Fibroblast of skin of left quadriceps (primary cell): Measurements from ENCODE around the gene DPF1.

ENCODE experiments used
- DNase-seq, 2 experiments: peaks; one replicate each; pipeline ENCODE4 v3.0.0-alpha.2; 2013; ENCODE audit warnings: low read depth in 2 of 2

Gene DPF1

DNA sequence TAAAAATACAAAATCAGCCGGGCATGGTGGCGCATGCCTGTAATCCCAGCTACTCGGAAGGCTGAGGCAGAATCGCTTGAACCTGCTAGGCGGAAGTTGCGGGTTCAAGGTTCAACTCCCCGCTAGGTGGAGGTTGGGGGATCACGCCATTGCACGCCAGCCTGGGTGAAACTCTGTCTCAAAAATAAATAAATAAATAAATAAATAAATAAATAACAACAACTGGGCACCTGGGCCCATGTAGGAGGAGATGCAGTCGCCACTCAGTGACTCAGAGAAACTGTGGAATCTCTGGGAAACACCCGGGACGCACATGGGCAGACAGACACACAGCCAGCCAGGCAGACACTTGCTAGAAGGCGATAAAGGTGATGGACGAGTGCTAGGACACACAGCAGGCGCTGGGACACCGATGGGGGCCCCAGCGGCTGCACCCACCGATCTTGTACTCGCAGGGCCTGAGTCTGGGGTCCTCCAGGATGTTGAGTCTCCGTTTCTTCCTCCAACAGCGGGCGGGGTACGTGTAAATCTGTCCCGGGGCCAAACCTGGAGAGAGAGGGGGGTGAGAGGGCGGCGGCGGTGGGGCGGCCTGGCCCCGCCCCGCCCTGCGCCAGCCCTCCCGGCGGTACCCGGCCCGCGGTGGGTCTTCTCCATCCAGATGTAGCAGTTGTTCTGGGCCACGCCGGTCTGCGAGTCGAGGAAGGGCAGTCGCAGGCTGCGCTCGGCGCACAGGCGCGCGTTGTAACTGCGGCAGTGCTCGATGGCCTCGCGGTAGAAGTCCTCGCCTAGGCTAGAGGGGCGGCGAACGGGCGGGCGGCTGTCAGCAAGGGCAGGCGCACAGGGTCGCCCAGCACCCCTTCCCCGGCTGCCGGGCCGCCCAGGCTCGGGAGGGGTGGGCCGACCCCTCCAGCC, 1.8 kb downstream of the DPF1 start:
- DNase-seq = no peak

DNA sequence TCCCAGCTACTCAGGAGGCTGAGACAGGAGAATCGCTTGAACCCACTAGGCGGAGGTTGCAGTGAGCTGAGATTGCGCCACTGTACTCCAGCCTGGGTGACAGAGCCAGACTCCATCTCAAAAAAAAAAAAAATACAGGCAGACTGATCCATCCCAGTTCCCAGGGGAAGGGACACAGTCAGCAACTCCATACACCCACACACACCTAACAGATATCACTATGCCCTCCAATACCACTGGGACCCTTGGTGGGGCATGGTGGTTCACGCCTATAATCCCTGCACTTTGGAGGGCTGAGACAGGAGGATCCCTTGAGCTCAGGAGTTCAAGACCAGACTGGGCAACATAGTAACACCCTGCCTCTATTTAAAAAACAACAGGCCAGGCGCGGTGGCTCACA, 2.6 kb downstream of the DPF1 start:
- no peak for DNase-seq

DNA sequence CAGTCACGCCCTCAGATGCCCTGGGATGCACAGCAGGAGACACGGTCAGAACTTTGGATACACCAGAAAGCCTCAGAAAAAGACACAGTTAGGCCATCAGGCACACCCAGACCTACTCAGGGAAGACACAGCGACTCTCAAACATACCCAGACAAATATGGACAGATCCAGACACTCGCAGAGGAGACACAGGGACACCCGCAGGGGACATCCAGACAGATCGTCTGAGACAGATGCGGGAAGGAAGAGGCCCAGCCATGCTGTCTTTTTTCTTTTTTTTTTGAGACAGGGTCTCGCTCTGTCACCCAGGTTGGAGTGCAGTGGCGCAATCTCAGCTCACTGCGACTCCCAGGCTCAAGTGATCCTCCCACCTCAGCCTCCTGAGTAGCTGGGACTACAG, 4.8 kb downstream of the DPF1 start:
- DNase-seq = no peak

DNA sequence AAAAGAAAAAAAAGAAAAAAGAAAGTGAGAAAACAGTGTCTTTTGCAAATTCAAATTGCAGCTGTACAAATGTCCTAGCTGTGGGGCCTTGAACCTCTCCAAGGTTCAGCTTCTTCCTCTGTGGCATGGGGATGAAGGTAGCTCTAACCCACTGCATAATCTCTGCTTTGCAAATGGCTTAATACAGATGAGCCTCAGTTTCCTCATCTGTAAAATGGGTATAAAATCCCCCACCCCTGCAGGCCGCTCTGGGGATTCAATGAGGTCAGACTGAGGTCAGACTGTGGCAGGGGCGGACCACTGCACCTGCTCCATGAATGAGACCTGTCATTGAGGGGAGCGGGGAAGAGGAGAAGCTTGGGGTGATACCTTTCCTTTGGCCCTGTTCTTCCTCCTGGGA, 5.8 kb downstream of the DPF1 start:
- no peak for DNase-seq

DNA sequence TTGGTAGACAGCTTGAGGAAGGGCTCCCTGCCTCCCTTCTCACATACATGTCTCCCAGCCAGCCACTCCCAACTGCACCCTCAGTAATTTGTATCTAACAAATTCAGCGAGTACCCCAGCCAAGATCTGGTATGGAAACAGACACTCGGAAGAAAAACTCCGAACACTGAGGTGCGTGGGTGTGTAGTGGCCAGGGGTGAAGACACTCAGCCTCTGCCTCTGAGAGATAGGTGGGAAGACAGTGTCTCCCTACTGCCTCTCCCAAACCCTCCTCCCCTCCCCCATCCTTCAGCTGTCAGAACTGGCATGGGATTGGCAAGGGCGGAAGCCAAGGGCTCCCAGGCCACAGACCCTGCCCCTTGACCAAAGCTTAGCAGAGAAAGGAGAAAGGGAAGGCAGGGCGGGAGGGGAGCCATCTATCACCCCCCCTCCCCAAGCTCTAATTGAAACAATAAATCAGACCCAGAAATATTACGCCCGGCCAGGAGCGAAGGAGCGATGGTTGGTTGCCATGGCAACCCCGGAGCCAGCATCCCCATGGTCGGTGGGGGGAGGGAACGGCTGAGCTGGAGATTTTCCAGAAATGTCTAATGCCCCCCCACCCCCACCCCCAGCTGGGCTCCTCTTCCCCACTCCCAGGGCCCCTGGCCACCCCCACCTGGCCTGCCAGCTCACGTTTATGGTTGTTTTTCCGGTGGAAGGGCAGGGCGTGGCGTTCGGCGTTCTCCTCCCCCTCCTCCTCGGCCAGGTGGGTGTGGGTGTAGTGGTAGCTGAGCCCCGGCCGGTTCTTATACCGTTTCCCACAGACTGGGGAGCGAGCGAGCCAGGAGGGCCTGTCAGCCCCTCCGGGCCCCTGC, 7.0 kb downstream of the DPF1 start:
- DNase-seq = no peak

DNA sequence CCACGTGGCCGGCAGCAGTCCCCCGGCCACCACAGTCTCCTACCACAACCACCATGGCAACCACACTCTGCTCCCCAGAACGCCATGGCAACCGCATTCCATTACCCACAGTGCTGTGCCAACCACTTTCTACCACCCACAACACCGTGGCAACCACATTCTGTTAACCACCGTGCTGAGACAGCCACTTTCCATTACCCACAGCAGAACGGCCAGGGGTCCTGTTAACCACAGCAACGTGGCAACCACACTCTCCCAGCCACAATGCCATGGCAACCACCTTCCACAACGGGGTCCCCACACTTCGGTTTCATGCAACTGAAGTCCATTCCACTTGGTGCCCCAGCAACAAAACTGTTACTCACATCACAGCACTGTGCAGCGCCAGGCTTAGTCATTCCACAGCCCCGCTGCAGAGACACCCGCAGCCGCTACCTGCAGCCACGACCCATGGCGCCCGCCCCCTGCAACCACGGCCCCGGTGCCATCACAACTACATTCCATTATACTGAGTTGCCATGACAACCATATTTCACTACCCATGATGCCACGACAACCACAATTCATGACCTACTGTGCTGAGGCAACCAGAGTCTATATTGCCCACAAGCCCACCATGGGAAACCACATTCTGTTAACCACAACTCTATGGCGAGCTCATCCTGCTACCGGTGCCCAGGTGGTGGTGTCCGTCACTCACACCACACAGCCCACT, 10.0 kb downstream of the DPF1 start:
- DNase-seq = no peak

DNA sequence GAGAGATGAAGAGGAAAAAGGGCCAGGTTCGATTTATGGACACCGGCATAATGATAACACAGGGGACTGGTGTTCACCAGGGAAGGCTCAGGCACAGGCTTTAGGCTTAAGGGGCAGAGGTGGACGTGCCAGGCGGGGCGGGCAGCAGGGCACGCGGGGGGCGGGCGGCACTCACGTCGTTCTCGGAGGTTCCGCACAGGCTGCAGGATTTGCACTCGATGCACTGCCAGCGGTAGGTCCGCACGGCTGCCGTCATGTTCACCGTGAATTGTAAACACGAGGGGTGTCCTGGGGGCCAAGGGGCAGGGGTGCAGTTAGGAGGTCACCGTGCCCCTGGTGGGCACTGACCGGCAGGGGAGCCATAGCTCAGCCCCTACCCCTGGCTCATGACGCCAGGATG, 10.6 kb downstream of the DPF1 start:
- DNase-seq = no peak

DNA sequence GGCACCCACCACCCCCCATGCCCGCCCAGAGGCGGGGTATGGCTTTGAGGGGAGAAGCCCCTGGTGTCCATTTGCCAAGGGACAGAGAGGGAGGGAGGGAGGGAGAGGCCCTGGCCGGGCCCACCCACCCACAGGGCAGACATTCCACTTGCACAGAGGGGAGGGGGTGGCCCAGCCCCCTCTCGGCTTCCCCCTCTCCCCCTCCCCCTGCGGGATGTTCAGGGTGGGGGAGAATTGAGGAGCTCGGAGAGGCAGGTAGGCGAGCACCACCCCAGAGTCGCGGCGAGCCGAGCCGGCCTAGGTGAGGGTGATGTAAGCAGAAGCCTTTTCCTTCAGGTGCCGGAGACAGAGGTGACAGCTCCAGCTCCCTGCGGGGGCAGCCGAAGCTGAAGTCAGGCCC, 12.3 kb downstream of the DPF1 start:
- no peak for DNase-seq

DNA sequence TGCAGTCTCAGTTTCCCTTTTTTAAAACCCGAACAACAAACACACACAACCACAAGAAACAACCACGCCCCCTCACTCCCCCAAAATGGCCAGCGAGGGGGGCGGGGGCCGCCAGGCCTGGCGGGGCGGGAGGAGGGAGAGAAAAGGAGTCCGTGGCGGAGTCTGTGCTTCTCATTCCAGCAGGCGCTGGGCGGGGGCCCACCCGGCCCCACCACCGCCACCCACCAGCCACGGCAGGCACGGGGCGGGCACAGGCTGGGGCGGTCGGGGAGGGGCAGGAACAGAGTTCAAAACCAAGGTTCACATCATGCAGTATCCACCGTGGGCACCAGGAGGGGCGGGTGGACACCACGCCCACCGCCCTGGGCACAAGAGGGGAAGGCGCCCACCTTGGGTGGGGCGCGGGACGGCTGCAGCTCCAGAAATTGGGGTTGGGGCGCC, 12.9 kb downstream of the DPF1 start:
- DNase-seq = no peak

DNA sequence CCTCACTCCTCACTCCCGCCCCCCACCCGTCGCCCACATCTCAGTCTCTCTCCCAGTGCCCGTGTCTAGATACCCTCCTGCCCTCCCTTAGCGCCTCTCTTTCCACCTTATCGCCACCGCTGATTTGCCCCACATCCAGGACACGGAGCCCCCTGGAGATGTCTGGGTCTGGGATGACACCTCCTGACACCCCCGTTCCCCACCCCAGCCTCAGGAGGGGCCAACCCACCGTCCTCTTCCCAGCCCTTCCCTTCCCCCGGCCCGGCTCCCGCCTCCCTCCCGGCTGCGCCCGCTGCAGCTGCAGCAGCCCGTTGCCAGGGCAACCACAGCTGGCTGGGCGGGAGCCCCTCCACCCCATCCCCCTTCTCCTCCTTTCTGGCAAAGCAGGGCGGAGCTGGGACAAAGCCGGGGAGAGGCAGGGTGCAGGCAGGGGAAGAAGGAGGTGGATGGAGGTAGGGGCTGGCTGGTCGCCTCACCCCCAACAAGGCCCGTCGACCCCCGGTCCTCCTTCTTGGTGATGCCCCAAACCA, 13.5 kb downstream of the DPF1 start:
- peak in 1 of 2 experiments; percentile 24 for DNase-seq

DNA sequence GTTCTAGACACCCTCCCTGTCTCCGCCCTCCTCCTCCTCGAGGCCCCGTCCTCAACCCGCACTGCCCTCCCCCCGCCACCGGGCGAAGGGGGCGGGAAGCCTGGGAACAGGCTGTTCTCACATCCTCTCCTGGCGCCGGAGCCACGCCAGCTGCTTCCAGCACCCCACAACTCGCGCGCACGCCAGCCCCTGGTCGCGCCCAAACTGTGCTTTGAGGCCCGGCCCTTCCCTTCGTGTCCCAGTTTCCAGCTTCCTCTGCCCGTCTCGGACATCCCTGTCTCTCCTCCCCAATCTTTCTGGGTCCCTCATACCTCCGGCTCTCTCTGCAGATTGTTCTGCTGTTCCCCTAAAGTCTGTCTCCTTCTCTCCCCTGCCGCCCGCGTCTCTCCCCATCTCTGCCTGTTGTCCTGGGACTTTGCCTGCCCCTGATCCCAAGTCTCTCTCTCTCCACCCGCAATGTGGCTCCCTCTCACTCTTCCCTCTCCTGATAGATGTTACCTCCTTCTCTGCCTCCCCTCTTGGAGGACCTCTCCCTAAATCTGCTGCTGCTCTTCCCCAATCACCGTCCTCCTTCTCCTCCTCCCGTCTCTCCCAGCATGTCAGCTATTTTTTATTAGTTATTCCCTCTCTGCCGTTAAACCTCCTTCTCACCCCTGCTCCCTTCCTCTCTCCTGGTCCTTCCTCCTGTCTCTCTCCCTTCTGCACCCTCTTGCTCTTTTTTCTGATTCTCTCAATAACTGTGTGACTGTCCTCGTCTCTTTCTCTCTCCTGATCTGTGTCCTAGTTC, 14.2 kb downstream of the DPF1 start:
- no peak for DNase-seq

DNA sequence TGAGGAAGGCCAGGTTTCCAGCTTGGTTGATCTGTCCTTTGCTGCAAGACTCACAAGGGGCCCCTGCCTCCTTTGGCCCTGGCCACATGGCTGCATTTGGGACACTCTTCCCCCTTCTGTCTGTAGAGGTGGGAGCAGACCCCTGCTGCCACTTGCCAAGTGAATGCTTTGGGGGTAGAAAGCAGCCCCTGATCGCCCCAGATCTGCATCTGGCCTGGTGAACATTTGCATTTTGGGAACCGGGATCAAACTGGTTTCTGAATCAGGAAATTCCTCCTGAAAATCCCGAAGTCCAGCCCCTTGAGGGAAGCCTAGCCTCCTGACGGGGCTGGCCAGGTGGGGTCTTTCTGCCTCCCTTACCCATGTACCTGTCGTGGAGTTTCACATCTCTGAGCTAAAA, 14.9 kb downstream of the DPF1 start:
- no peak for DNase-seq

DNA sequence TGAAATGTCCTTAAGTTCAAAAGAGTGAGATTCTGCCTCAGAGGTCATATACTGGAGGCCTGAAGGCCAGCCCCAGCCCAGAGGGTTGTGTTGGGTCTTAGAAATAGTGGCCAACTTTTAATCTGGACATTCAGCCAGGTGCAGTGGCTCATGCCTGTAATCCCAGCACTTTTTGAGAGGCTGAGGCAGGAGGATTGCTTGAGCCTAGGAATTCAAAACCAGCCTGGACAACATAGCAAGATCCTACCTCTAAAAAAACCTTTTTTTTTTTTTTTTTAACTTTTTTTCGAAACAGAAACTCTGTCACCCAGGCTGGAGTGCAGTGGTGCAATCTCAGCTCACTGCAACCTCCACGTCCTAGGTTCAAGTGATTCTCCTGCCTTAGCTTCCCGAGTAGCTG, 15.5 kb downstream of the DPF1 start:
- no peak for DNase-seq

DNA sequence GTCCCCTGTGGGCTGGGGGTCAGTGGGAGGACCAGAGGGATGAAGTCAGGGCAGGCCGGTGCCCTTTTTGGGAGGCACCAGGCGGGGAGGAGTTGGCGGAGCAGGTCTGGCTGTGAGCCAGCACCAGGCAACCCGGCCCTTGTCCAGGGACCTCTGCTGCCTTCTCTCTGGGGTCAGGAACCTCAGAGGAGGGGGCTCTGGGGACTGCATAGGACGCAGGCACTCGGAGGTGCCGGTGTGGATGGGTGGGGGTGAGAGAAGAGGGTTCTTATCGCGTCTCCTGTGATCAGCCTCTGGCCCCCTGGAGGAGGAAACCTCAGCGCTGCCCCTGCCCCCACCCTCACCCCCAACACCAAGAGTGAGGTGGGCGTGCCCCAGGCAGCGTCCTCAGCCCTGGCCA, 16.5 kb downstream of the DPF1 start:
- DNase-seq = no peak

DNA sequence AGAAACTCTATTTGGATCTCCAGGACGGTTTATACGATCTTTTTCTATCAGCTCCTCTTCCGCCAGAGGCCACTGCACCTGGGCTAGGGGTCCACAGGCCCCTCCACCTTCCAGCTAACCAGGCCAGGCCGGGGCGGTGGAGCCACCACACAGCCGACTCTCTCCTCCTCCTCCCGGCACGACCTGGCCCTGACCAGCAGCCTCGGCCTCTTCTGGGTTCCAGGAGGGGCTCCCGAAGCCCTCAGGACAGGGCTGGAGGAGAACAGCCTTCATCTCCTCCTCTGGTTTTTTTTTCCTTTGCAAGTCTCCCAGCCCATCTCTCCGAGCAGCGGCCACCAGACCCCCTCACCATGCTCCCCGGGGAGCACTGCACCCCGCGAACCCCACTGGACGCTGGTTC, 17.1 kb downstream of the DPF1 start:
- DNase-seq = no peak

DNA sequence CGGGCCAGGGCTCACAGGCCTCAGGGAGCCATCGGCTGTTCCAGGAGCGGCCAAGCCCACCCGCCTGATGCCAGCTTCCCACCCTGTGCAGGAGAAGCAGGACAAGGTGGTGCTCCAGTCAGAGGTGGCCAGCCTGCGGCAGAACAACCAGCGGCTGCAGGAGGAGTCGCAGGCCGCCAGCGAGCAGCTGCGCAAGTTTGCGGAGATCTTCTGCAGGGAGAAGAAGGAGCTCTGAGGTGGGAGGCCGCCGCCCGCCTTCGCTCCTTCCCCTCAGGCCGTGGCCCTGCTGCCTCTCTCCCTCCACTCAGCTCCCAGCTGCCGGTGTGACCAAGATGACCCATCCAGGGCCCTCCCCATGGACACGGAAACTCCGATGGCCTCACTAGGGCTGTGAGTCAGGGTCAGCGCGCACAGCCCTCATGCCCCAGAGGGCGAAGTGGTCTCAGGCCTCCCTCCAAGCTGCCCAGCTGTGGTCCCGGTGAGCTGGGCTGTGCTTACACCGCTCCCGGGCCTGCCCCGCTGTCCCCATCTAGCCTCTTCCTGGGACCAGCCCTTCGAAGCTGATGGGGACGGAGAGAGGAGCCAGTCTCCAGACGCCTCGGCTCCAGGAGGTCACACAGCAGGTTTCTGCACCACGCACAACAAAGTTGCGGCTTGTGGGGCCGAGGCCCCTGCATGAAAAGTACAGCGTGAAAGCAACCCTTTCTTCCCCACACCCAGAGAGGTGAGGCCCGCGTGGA, 17.8 kb downstream of the DPF1 start:
- no peak for DNase-seq

DNA sequence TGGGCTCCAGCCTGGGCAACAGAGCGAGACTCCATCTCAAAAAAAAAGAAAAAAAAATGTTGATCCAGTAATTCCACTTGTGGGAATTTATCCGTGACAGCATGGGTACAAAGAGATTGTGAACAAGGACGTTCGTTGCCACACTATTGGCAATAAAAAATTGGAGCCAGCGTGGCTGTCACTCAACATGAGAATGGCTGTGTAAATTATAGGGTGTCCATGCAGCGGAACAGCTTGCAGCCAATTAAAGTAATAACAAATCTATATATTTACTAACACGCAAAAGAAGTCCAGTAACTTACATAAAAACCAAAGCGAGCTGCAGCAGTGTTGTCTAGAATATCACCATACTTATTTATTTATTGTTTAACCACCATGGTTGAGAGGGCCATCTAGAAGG, 19.3 kb downstream of the DPF1 start:
- no peak for DNase-seq

DNA sequence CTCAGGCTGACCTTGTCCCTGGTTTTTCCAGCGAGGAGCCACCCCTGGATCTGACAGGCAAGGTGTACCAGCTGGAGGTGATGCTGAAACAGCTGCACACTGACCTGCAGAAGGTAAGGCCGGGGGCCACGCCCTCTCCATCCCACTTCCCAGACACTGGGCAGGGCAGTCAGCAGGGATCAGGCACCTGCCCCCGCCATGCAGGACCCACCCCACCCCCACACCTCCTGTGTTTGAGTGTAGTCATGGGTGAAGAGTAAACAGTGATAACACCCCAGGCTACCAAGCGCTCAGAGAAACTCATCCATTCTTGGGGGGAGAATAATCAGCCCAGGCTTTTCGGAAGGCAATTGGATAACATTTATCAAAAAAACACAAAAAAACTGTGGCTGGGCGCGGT, 19.9 kb downstream of the DPF1 start:
- DNase-seq = no peak

DNA sequence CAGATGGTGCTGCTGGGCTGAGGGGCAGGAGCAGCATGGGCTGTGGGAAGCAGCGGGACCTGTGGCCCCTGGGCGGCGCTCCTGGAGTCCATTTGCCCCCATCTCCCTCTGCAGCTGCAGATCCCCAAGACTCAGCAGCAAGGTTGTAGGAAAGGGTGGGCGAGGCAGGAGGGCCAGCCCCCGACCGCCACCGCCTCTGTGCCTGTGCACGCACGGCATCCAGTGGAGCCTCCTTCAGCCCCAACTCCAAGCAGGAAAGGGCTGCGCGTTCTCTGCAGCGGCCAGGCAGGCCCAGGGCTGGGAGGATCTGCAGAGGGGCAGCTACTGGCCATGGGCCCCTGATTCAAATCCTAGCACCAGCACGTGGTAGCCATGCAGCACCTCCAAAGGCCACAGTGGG, 20.8 kb downstream of the DPF1 start:
- DNase-seq = no peak

DNA sequence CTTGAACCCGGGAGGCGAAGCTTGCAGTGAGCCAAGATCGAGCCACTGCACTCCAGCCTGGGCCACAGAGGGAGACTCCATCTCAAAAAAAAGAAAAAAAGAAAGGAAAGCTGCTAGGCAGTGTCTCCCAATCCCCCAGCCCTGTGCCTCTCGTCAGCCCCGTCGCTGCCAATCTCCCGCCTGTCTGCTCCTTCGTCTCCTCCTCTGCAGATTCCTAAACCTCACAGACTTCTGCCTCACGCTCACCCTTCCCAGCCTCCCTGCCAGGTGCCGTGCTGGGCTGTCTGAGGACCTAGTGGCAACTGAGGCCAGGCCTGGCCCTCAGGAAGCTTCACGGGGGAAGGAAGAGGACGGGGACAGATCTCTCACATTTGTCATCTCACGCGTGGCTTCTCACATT, 21.5 kb downstream of the DPF1 start:
- DNase-seq = no peak

DNA sequence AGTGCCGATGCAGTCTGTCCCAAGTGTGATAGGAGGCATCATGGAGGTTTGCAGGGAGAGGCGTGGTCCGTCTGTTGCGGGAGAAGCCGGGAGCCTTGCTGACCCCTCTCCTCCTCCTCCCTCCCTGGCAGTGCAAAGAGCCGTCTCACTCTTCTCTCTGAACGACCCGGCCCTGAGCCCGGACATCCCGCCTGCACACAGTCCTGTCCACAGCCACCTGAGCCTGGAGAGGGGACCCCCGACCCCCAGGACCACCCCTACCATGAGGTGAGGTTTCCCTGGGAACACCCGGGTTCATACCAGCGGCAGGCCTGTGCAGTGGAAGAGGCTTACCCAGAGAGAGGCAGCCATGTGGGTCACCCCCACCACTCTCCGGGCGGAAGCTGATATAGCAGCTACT, 22.3 kb downstream of the DPF1 start:
- no peak for DNase-seq
